Transverse colon (tissue), 4 donors: ENCODE measurements around the gene NCBP3. TPM values are rescaled to one million over a fixed set of nuclear protein-coding genes. Genes with fewer than 3 reads are reported as not detected.

Source experiments
- DNase-seq: peaks from one replicate; pipeline ENCODE4 v3.0.0-alpha.2; 2019
- H3K27ac ChIP-seq, 4 donors: fragments of 200-600 bp; sonication (generic); 2 replicates each; pipeline ENCODE4 v1.5.1; 2016 to 2018; ENCODE audit warnings: inconsistent platforms in 4 of 4
- H3K27me3 ChIP-seq: fragments of 200-600 bp; sonication (generic); 2 replicates; pipeline ENCODE4 v1.5.1; 2017; ENCODE audit warnings: inconsistent platforms
- H3K36me3 ChIP-seq, 4 donors: fragments of 200-600 bp; sonication (generic); 2 replicates each; pipeline ENCODE4 v1.5.1; 2017 to 2019; ENCODE audit warnings: inconsistent platforms in 4 of 4
- H3K4me1 ChIP-seq, 4 donors: fragments of 200-600 bp; sonication (generic); 2 replicates each; pipeline ENCODE4 v1.5.1; 2017 to 2020; ENCODE audit warnings: inconsistent platforms in 4 of 4
- H3K4me3 ChIP-seq, 4 donors: fragments of 200-600 bp; sonication (generic); 1 replicate in 1 of 4; 2 replicates in 3 of 4; pipeline versions ENCODE4 v1.5.1 to v1.6.1; 2017 to 2019; ENCODE audit warnings: inconsistent platforms in 4 of 4
- H3K9me3 ChIP-seq, 2 donors: fragments of 200-600 bp; sonication (generic); 2 replicates each; pipeline ENCODE4 v1.5.1; 2017 to 2019; ENCODE audit warnings: inconsistent platforms in 2 of 2
- CTCF ChIP-seq, 5 experiments: fragments of 200-600 bp in 3 of 5; fragments of 450-650 bp in 2 of 5; sonication (generic) in 3 of 5; IDR thresholded peaks; 1 replicate in 2 of 5; 2 replicates in 3 of 5; pipeline ENCODE4 v1.5.1; 2016 to 2017; ENCODE audit warnings: antibody characterized with exemption in 5 of 5, inconsistent platforms in 3 of 5, mild to moderate bottlenecking in 2 of 5, moderate library complexity in 1 of 5
- EP300 ChIP-seq: sonication (generic); formaldehyde crosslinking; IDR thresholded peaks from one replicate; pipeline ENCODE4 v1.6.1; 2017; ENCODE audit warnings: antibody characterized with exemption, low read depth
- POLR2A ChIP-seq: fragments of 450-650 bp; IDR thresholded peaks from one replicate; pipeline ENCODE4 v1.6.1; 2016; ENCODE audit warnings: antibody characterized with exemption, mild to moderate bottlenecking, moderate library complexity
- POLR2AphosphoS5 ChIP-seq, 3 donors: sonication (generic); formaldehyde crosslinking; IDR thresholded peaks; one replicate each; pipeline ENCODE4 v1.6.1; 2016; ENCODE audit warnings: antibody characterized with exemption in 3 of 3
- whole genome bisulfite sequencing, 2 donors: methylation state at CpG; one replicate each; pipeline ENCODE4 v1.1.5; 2018; ENCODE audit warnings: low coverage in 1 of 2; 5-methylcytosine and 5-hydroxymethylcytosine counted together
- in situ Hi-C, 4 donors: fragments of 200-750 bp; cut with MboI; loops; one replicate each; pipeline versions ENCODE4 v1.15.0 to v1.15.1; 2017; ENCODE audit warnings: low sequenced_read_pairs in 3 of 4, low pct_ligation_motif_present in 1 of 4, low pct_unique_long_range_greater_than_20kb in 1 of 4
- intact Hi-C: fragments of 100-400 bp; cut with DNase I; formaldehyde crosslinking; loops from one replicate; pipeline ENCODE4 v1.15.1; 2023; ENCODE audit warnings: low total_unique reads
- total RNA-seq, 4 donors: library from RNA; depleted of rRNA; stranded (reverse); fragments of >200 nt; gene quantifications; one replicate each; pipeline ENCODE4 v1.1.0, GENCODE V29; 2016

NCBP3 gene
- total RNA-seq, 4 donors from 2014 or later: 28.9 to 55.6 (median 45.8) TPM

- intact Hi-C loops: no loop called here
- DNase-seq: no peak
- Histone ChIP-seq H3K36me3 (peaks cover 0 to 63% (median 30%) of the 10 kb centered on the region in 4 donors), H3K4me1 (no peaks in the 10 kb centered on the region), H3K4me3 (no peak overlapping the region), H3K27ac (no peak overlapping the region), H3K9me3 (no peaks in the 10 kb centered on the region), H3K27me3 (no peaks in the 10 kb centered on the region)
- no peak for TF ChIP-seq POLR2AphosphoS5 (IDR thresholded peaks at IDR 0.05)
- in situ Hi-C loops: no loop called here
- 92 to 95% methylated on average over 7 to 15 of the region's 15 CpGs for WGBS, 2 donors
Measured at GRCh38 chr17:3813171-3813570, 32.9 kb downstream of the NCBP3 start.

- Histone ChIP-seq H3K4me1 (no peaks in the 10 kb centered on the region), H3K4me3 (no peak overlapping the region), H3K36me3 (peaks cover 0 to 59% (median 29%) of the 10 kb centered on the region in 4 donors), H3K27ac (no peak overlapping the region), H3K9me3 (no peaks in the 10 kb centered on the region), H3K27me3 (no peaks in the 10 kb centered on the region)
- intact Hi-C loops (no loop called here), in situ Hi-C loops (no loop called here)
- WGBS, 2 donors: 91 to 97% methylated on average over 4 to 12 of the region's 12 CpGs
- no peak for DNase-seq
- TF ChIP-seq POLR2A (no peak), EP300 (no peak), POLR2AphosphoS5 (IDR thresholded peaks at IDR 0.05) (no peak), CTCF (IDR thresholded peaks at IDR 0.05) (no peak)
Measured at GRCh38 chr17:3812771-3813170, 33.3 kb downstream of the NCBP3 start.

- intact Hi-C loops (no loop called here), in situ Hi-C loops (no loop called here)
- H3K4me3 ChIP-seq: no peak overlapping the region
- DNase-seq: no peak
- H3K27ac ChIP-seq: no peak overlapping the region
- no peaks in the 10 kb centered on the region for H3K9me3 ChIP-seq
- H3K36me3 ChIP-seq: peaks cover 0 to 62% (median 28%) of the 10 kb centered on the region in 4 donors
- 90 to 91% methylated on average over 10 of the region's 10 CpGs for WGBS, 2 donors
- no peak for TF ChIP-seq EP300
- no peak for TF ChIP-seq POLR2A
- no peak for TF ChIP-seq POLR2AphosphoS5 (IDR thresholded peaks at IDR 0.05)
- no peak for TF ChIP-seq CTCF (IDR thresholded peaks at IDR 0.05)
- no peaks in the 10 kb centered on the region for H3K27me3 ChIP-seq
- no peaks in the 10 kb centered on the region for H3K4me1 ChIP-seq
Measured at GRCh38 chr17:3812284-3812683, 33.8 kb downstream of the NCBP3 start.

- TF ChIP-seq POLR2AphosphoS5 (IDR thresholded peaks at IDR 0.05): no peak
- TF ChIP-seq CTCF (IDR thresholded peaks at IDR 0.05): no peak
- no peak for TF ChIP-seq POLR2A
- no peak for TF ChIP-seq EP300
- WGBS, 2 donors: 84 to 87% methylated on average over 2 to 4 of the region's 4 CpGs
- no peak overlapping the region for H3K27ac ChIP-seq
- H3K4me3 ChIP-seq: no peak overlapping the region
- no peak for DNase-seq
- H3K4me1 ChIP-seq: no peaks in the 10 kb centered on the region
- in situ Hi-C loops: no loop called here
- H3K27me3 ChIP-seq: no peaks in the 10 kb centered on the region
- no peaks in the 10 kb centered on the region for H3K9me3 ChIP-seq
- H3K36me3 ChIP-seq: peaks cover 0 to 49% (median 19%) of the 10 kb centered on the region in 4 donors
- intact Hi-C loops: no loop called here
Measured at GRCh38 chr17:3810019-3810418, 36.0 kb downstream of the NCBP3 start.

GRCh38 chr17:3809135-3809534, 36.9 kb downstream of the NCBP3 start:
- Histone ChIP-seq H3K9me3 (no peaks in the 10 kb centered on the region), H3K4me3 (no peak overlapping the region), H3K27me3 (no peaks in the 10 kb centered on the region), H3K27ac (no peak overlapping the region), H3K4me1 (no peaks in the 10 kb centered on the region), H3K36me3 (peaks cover 0 to 40% (median 15%) of the 10 kb centered on the region in 4 donors)
- in situ Hi-C loops (no loop called here), intact Hi-C loops (no loop called here)
- DNase-seq: no peak
- 89 to 90% methylated on average over 2 to 4 of the region's 4 CpGs for WGBS, 2 donors
- no peak for TF ChIP-seq CTCF (IDR thresholded peaks at IDR 0.05)
- no peak for TF ChIP-seq POLR2A
- TF ChIP-seq POLR2AphosphoS5 (IDR thresholded peaks at IDR 0.05): no peak
- no peak for TF ChIP-seq EP300
